OCI-LY7 (cell line): ENCODE data around the gene H1-8.

Source experiments
- EZH2phosphoT487 ChIP-seq: fragments of 200-600 bp; sonication (generic); IDR thresholded peaks from 2 replicates; pipeline ENCODE4 v1.6.1; 2018; ENCODE audit warnings: low read depth, borderline replicate concordance, mild to moderate bottlenecking, mixed run types, antibody characterized with exemption, low read length, moderate library complexity, mixed read lengths
- TF ChIP-seq, protein P1 (sequence below): fragments of 200-600 bp; sonication (generic); conservative IDR thresholded peaks from 2 replicates; pipeline ENCODE4 v1.5.1; 2014; ENCODE audit warnings: mild to moderate bottlenecking, antibody characterized with exemption, low read length, moderate library complexity, mixed read lengths

DNA sequence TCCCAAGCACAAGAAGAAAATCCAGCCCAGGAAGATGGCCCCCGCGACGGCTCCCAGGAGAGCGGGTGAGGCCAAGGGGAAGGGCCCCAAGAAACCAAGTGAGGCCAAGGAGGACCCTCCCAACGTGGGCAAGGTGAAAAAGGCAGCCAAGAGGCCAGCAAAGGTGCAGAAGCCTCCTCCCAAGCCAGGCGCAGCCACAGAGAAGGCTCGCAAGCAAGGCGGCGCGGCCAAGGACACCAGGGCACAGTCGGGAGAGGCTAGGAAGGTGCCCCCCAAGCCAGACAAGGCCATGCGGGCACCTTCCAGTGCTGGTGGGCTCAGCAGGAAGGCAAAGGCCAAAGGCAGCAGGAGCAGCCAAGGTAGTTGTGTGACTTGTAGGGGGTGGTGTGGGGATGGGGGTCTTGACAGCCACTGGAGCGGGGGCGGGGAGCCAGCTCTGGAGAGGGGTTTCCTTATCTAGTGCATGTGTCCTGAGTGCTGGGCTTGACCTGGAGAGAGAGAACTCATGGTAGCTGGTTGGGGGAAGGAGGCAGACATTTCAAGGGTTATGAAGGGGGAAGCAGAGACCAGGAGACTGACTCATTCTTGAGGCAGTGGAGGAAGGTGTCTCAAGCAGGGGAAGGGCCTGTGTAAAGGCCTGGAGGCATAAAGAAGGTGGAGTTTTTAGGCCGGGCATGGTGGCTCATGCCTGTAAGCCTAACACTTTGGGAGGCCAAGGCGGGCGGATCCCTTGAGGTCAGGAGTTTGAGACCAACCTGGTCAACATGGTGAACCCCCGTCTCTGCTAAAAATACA is 6.2 kb downstream of the H1-8 start:
- TF ChIP-seq, protein P1, sequence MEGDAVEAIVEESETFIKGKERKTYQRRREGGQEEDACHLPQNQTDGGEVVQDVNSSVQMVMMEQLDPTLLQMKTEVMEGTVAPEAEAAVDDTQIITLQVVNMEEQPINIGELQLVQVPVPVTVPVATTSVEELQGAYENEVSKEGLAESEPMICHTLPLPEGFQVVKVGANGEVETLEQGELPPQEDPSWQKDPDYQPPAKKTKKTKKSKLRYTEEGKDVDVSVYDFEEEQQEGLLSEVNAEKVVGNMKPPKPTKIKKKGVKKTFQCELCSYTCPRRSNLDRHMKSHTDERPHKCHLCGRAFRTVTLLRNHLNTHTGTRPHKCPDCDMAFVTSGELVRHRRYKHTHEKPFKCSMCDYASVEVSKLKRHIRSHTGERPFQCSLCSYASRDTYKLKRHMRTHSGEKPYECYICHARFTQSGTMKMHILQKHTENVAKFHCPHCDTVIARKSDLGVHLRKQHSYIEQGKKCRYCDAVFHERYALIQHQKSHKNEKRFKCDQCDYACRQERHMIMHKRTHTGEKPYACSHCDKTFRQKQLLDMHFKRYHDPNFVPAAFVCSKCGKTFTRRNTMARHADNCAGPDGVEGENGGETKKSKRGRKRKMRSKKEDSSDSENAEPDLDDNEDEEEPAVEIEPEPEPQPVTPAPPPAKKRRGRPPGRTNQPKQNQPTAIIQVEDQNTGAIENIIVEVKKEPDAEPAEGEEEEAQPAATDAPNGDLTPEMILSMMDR: no peak
- TF ChIP-seq EZH2phosphoT487: no peak
